Epithelial cell of proximal tubule (primary cell): ENCODE results near the gene SLC16A10. TPM values are rescaled to one million over a fixed set of nuclear protein-coding genes. Genes with fewer than 3 reads are reported as not detected.

Source experiments
- DNase-seq: peaks from one replicate; pipeline ENCODE4 v3.0.0-alpha.2; 2011; ENCODE audit warnings: low read depth
- H3K4me3 ChIP-seq: 2 replicates; pipeline ENCODE4 v1.5.1; 2011; ENCODE audit warnings: low read depth, mild to moderate bottlenecking, low read length
- total RNA-seq: library from RNA; depleted of rRNA; stranded (reverse); fragments of >200 nt; gene quantifications from 2 replicates; pipeline ENCODE4 v1.2.3, GENCODE V29; 2015
- TF ChIP-seq, protein P1 (sequence below): conservative IDR thresholded peaks from 2 replicates; pipeline ENCODE4 v1.5.1; 2012; ENCODE audit warnings: low read depth, mild to moderate bottlenecking, low read length

The SLC16A10 gene
- total RNA-seq, 1 donor from 2014 or later: 0.63 TPM

DNA sequence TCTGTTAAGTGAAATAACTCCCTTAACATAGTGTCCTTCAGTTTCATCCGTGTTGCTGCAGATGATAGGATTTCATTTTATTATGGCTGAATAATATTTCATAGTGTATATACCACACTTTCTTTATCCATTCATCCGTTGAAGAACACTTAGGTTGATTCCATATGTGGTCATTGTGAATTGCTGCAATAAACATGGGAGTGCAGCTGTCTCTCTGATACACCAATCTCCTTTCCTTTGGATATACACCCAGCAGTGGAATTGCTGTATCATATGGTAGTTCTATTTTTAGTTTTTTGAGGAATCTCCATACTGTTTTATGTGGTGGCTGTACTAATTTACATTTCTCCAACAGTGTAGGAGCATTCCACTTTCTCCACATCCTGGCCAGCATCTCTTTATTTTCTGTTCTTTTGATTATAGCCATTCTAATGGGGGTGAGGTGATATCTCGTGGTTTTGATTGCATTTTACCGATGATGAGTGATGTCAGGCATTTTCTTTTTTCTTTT, 193.2 kb downstream of the SLC16A10 start:
- TF ChIP-seq, protein P1, sequence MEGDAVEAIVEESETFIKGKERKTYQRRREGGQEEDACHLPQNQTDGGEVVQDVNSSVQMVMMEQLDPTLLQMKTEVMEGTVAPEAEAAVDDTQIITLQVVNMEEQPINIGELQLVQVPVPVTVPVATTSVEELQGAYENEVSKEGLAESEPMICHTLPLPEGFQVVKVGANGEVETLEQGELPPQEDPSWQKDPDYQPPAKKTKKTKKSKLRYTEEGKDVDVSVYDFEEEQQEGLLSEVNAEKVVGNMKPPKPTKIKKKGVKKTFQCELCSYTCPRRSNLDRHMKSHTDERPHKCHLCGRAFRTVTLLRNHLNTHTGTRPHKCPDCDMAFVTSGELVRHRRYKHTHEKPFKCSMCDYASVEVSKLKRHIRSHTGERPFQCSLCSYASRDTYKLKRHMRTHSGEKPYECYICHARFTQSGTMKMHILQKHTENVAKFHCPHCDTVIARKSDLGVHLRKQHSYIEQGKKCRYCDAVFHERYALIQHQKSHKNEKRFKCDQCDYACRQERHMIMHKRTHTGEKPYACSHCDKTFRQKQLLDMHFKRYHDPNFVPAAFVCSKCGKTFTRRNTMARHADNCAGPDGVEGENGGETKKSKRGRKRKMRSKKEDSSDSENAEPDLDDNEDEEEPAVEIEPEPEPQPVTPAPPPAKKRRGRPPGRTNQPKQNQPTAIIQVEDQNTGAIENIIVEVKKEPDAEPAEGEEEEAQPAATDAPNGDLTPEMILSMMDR: no peak
- H3K4me3 ChIP-seq: no peak overlapping the region
- no peak for DNase-seq

Other genes with a start within 250 kb of the SLC16A10 start
- 50.4 and 112 TPM in 2 replicates for gene AMD1, start 212.7 kb upstream of the SLC16A10 start, total RNA-seq
- 85.0 and 92.5 TPM in 2 replicates for gene GTF3C6, start 128.8 kb upstream of the SLC16A10 start, total RNA-seq
- gene RPF2, start 105.5 kb upstream of the SLC16A10 start, total RNA-seq: 39.1 and 48.8 TPM in 2 replicates